ENCODE results near the gene TMIGD2.
"Not testable (repeated sequence)": the region's sequence is repeated elsewhere in the genome, so short reads cannot be mapped to it uniquely, and the experiment has no call there.

TMIGD2 gene

GRCh38 chr19:4334929-4335570, 32.9 kb upstream of the TMIGD2 start:
- TF ChIP-seq, protein P1, sequence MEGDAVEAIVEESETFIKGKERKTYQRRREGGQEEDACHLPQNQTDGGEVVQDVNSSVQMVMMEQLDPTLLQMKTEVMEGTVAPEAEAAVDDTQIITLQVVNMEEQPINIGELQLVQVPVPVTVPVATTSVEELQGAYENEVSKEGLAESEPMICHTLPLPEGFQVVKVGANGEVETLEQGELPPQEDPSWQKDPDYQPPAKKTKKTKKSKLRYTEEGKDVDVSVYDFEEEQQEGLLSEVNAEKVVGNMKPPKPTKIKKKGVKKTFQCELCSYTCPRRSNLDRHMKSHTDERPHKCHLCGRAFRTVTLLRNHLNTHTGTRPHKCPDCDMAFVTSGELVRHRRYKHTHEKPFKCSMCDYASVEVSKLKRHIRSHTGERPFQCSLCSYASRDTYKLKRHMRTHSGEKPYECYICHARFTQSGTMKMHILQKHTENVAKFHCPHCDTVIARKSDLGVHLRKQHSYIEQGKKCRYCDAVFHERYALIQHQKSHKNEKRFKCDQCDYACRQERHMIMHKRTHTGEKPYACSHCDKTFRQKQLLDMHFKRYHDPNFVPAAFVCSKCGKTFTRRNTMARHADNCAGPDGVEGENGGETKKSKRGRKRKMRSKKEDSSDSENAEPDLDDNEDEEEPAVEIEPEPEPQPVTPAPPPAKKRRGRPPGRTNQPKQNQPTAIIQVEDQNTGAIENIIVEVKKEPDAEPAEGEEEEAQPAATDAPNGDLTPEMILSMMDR (IDR thresholded peaks at IDR 0.05; ENCODE audit: low read depth, low read length, missing control alignments) = no peak
- H3K4me3 ChIP-seq (replicated peaks; ENCODE audit: low read depth, low read length) = no peak overlapping the region
- no peak for DNase-seq (ENCODE audit: extremely low read depth, low read depth)

DNA sequence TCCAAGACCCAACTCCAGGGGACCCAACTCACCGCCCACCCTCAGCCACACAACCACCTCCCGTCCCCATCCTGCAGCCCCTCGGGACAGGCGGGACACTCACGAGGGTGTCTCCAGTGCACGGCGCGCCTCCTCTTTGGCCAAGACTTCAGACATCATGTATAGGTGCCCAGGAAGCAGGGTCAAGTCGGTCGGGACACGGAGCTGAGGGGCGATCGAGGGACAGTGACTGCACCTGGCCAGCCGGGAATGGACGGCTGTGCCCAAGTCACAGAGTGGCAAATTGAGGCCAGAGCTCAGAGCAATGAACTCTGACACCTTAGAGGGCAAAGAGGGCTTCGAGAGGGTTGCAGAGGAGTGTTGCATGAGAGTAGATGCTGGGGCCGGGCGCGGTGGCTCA, 27.7 kb upstream of the TMIGD2 start:
- DNase-seq (ENCODE audit: extremely low read depth, low read depth) = no peak
- no peak overlapping the region; the same call in 1 of the 2 replicates for H3K4me3 ChIP-seq (replicated peaks; ENCODE audit: low read depth, low read length)
- TF ChIP-seq, protein P1 (IDR thresholded peaks at IDR 0.05; ENCODE audit: low read depth, low read length, missing control alignments) = no peak

GRCh38 chr19:4328991-4329681, 26.9 kb upstream of the TMIGD2 start:
- H3K4me3 ChIP-seq (replicated peaks; ENCODE audit: low read depth, low read length) = peak overlapping the region; percentile 72
- DNase-seq (ENCODE audit: extremely low read depth, low read depth) = not testable (repeated sequence)

- peak; percentile 92 for DNase-seq (ENCODE audit: extremely low read depth, low read depth)
- TF ChIP-seq, protein P1 (IDR thresholded peaks at IDR 0.05; ENCODE audit: low read depth, low read length, missing control alignments) = no peak
- H3K4me3 ChIP-seq (replicated peaks; ENCODE audit: low read depth, low read length) = peak overlapping the region; percentile 72
These were observed 26.2 kb upstream of the TMIGD2 start for GRCh38 chr19:4328243-4328990.

GRCh38 chr19:4327877-4328242, 25.7 kb upstream of the TMIGD2 start:
- no peak for DNase-seq (ENCODE audit: extremely low read depth, low read depth)
- peak overlapping the region; percentile 32 for H3K4me3 ChIP-seq (replicated peaks; ENCODE audit: low read depth, low read length)
- TF ChIP-seq, protein P1 (IDR thresholded peaks at IDR 0.05; ENCODE audit: low read depth, low read length, missing control alignments) = no peak

GRCh38 chr19:4327252-4327876, 25.2 kb upstream of the TMIGD2 start:
- peak; percentile 38 for DNase-seq (ENCODE audit: extremely low read depth, low read depth)
- peak overlapping the region; percentile 40 for H3K4me3 ChIP-seq (replicated peaks; ENCODE audit: low read depth, low read length)
- TF ChIP-seq, protein P1 (IDR thresholded peaks at IDR 0.05; ENCODE audit: low read depth, low read length, missing control alignments) = no peak

DNA sequence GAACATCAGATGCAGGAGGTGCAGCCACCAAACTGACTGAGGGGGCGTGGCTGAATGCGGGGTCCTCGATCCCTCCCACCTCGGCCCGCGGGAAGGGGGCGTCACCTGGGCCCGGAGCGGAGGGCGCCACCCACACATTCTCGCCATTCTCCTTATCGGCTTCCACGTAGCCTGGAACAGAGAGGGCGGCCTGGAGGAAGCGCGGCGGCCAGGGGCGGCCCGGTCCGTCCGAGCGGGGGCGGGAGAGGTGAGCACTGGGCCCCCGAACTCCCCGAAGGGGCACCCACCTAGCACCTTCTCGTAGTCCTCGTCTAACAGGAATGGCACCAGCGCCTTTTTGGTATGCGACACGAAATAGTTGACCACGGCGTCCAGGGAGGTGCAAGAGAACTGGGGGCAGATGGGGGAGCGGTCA, 24.7 kb upstream of the TMIGD2 start:
- TF ChIP-seq, protein P1 (IDR thresholded peaks at IDR 0.05; ENCODE audit: low read depth, low read length, missing control alignments) = no peak
- peak overlapping the region; percentile 40 for H3K4me3 ChIP-seq (replicated peaks; ENCODE audit: low read depth, low read length)
- no peak for DNase-seq (ENCODE audit: extremely low read depth, low read depth)
